Transverse colon (tissue), 4 donors: ENCODE data around the gene FBLN2. TPM values are rescaled to one million over a fixed set of nuclear protein-coding genes. Genes with fewer than 3 reads are reported as not detected.

ENCODE experiments used
- DNase-seq: peaks from one replicate; pipeline ENCODE4 v3.0.0-alpha.2; 2019
- H3K27ac ChIP-seq, 4 donors: fragments of 200-600 bp; sonication (generic); 2 replicates each; pipeline ENCODE4 v1.5.1; 2016 to 2018; ENCODE audit warnings: inconsistent platforms in 4 of 4
- H3K27me3 ChIP-seq: fragments of 200-600 bp; sonication (generic); 2 replicates; pipeline ENCODE4 v1.5.1; 2017; ENCODE audit warnings: inconsistent platforms
- H3K36me3 ChIP-seq, 4 donors: fragments of 200-600 bp; sonication (generic); 2 replicates each; pipeline ENCODE4 v1.5.1; 2017 to 2019; ENCODE audit warnings: inconsistent platforms in 4 of 4
- H3K4me1 ChIP-seq, 4 donors: fragments of 200-600 bp; sonication (generic); 2 replicates each; pipeline ENCODE4 v1.5.1; 2017 to 2020; ENCODE audit warnings: inconsistent platforms in 4 of 4
- H3K4me3 ChIP-seq, 4 donors: fragments of 200-600 bp; sonication (generic); 1 replicate in 1 of 4; 2 replicates in 3 of 4; pipeline versions ENCODE4 v1.5.1 to v1.6.1; 2017 to 2019; ENCODE audit warnings: inconsistent platforms in 4 of 4
- H3K9me3 ChIP-seq, 2 donors: fragments of 200-600 bp; sonication (generic); 2 replicates each; pipeline ENCODE4 v1.5.1; 2017 to 2019; ENCODE audit warnings: inconsistent platforms in 2 of 2
- EP300 ChIP-seq: sonication (generic); formaldehyde crosslinking; IDR thresholded peaks from one replicate; pipeline ENCODE4 v1.6.1; 2017; ENCODE audit warnings: antibody characterized with exemption, low read depth
- POLR2A ChIP-seq: fragments of 450-650 bp; IDR thresholded peaks from one replicate; pipeline ENCODE4 v1.6.1; 2016; ENCODE audit warnings: antibody characterized with exemption, mild to moderate bottlenecking, moderate library complexity
- POLR2AphosphoS5 ChIP-seq, 3 donors: sonication (generic); formaldehyde crosslinking; IDR thresholded peaks; one replicate each; pipeline ENCODE4 v1.6.1; 2016; ENCODE audit warnings: antibody characterized with exemption in 3 of 3
- WGBS, 2 donors: methylation state at CpG; one replicate each; pipeline ENCODE4 v1.1.5; 2018; ENCODE audit warnings: low coverage in 1 of 2; 5-methylcytosine and 5-hydroxymethylcytosine counted together
- in situ Hi-C, 4 donors: fragments of 200-750 bp; cut with MboI; loops; one replicate each; pipeline versions ENCODE4 v1.15.0 to v1.15.1; 2017; ENCODE audit warnings: low sequenced_read_pairs in 3 of 4, low pct_ligation_motif_present in 1 of 4, low pct_unique_long_range_greater_than_20kb in 1 of 4
- intact Hi-C: fragments of 100-400 bp; cut with DNase I; formaldehyde crosslinking; loops from one replicate; pipeline ENCODE4 v1.15.1; 2023; ENCODE audit warnings: low total_unique reads
- total RNA-seq, 4 donors: library from RNA; depleted of rRNA; stranded (reverse); fragments of >200 nt; gene quantifications; one replicate each; pipeline ENCODE4 v1.1.0, GENCODE V29; 2016
- TF ChIP-seq, protein P1 (sequence below), 5 experiments: fragments of 200-600 bp in 3 of 5; fragments of 450-650 bp in 2 of 5; sonication (generic) in 3 of 5; IDR thresholded peaks; 1 replicate in 2 of 5; 2 replicates in 3 of 5; pipeline ENCODE4 v1.5.1; 2016 to 2017; ENCODE audit warnings: antibody characterized with exemption in 5 of 5, inconsistent platforms in 3 of 5, mild to moderate bottlenecking in 2 of 5, moderate library complexity in 1 of 5

The FBLN2 gene
- total RNA-seq, 4 donors from 2014 or later: 23.0 to 51.5 (median 31.4) TPM

- peaks cover 0 to 4% (median 0%) of the 10 kb centered on the region in 4 donors for H3K4me1 ChIP-seq
- no peak for DNase-seq
- H3K27ac ChIP-seq: no peak overlapping the region
- TF ChIP-seq, protein P1, sequence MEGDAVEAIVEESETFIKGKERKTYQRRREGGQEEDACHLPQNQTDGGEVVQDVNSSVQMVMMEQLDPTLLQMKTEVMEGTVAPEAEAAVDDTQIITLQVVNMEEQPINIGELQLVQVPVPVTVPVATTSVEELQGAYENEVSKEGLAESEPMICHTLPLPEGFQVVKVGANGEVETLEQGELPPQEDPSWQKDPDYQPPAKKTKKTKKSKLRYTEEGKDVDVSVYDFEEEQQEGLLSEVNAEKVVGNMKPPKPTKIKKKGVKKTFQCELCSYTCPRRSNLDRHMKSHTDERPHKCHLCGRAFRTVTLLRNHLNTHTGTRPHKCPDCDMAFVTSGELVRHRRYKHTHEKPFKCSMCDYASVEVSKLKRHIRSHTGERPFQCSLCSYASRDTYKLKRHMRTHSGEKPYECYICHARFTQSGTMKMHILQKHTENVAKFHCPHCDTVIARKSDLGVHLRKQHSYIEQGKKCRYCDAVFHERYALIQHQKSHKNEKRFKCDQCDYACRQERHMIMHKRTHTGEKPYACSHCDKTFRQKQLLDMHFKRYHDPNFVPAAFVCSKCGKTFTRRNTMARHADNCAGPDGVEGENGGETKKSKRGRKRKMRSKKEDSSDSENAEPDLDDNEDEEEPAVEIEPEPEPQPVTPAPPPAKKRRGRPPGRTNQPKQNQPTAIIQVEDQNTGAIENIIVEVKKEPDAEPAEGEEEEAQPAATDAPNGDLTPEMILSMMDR (IDR thresholded peaks at IDR 0.05): no peak
- TF ChIP-seq POLR2AphosphoS5 (IDR thresholded peaks at IDR 0.05) (no peak), EP300 (no peak), POLR2A (no peak)
- no peaks in the 10 kb centered on the region for H3K27me3 ChIP-seq
- in situ Hi-C loops (no loop called here), intact Hi-C loops (no loop called here)
- H3K4me3 ChIP-seq: no peak overlapping the region
- no peaks in the 10 kb centered on the region for H3K9me3 ChIP-seq
- WGBS, 2 donors: 51 to 63% methylated on average over 3 to 5 of the region's 5 CpGs
- no peaks in the 10 kb centered on the region for H3K36me3 ChIP-seq
Measured at GRCh38 chr3:13598201-13598600, 49.3 kb downstream of the FBLN2 start.

DNA sequence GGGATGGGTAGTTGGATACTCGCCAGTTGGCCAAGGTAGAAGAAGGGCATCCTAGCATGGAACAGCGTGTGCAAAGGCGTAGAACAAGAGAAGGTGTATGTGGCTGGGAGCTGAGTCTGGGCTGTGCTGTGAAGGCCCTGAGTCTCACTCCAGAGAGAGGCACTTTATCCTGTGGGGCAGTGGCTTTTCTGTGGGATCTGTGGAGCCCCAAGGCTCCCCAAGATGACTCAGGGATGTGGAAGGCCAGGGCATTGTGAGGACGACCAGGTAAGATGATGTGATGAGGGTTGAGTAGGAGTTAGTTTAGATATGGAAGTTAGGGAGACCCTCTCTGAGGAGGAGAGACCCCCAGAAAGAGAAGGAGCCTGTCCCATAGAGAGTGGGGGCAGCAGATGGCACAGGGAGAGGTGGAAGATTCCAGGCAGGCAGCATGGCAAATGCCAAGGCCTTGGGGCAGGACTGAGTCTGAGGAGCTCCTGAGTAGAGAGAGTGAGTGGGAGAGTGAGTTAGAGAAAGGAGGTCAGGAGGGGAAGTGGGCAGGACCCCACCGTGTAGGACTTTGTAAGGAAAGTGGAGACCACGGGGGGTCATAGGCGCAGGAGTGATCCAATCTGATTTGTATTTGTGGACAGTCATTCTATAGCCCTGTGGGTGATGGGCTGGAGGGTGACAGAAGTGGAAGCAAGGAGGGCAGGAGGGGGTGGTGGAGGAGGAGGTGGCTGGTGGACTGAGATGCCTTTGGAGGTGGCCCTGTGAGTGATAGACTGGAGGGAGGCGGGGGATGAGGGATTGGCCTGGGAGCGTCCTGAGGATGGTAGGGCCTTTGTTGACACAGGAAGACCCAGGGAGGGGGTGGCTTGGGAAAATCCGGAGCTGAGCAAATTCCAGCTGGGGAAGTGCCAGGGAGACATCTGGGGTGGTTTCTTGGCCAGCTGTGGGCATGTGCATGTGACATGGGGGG, 50.3 kb downstream of the FBLN2 start:
- WGBS, 2 donors: 46 to 60% methylated on average over 3 to 10 of the region's 10 CpGs
- in situ Hi-C loops (no loop called here), intact Hi-C loops (no loop called here)
- H3K9me3 ChIP-seq: no peaks in the 10 kb centered on the region
- no peaks in the 10 kb centered on the region for H3K27me3 ChIP-seq
- DNase-seq: no peak
- no peak overlapping the region for H3K4me3 ChIP-seq
- TF ChIP-seq POLR2AphosphoS5 (IDR thresholded peaks at IDR 0.05) (no peak), EP300 (no peak), POLR2A (no peak)
- TF ChIP-seq, protein P1 (IDR thresholded peaks at IDR 0.05): no peak
- H3K36me3 ChIP-seq: no peaks in the 10 kb centered on the region
- H3K4me1 ChIP-seq: peaks cover 0 to 4% (median 0%) of the 10 kb centered on the region in 4 donors
- no peak overlapping the region for H3K27ac ChIP-seq

- H3K4me3 ChIP-seq: no peak overlapping the region
- no peaks in the 10 kb centered on the region for H3K36me3 ChIP-seq
- H3K27ac ChIP-seq: no peak overlapping the region
- no peak for DNase-seq
- intact Hi-C loops: no loop called here
- TF ChIP-seq, protein P1 (IDR thresholded peaks at IDR 0.05): no peak
- no peak for TF ChIP-seq POLR2AphosphoS5 (IDR thresholded peaks at IDR 0.05)
- TF ChIP-seq POLR2A: no peak
- TF ChIP-seq EP300: no peak
- peaks cover 0 to 4% (median 0%) of the 10 kb centered on the region in 4 donors for H3K4me1 ChIP-seq
- 44 to 72% methylated on average over 2 to 11 of the region's 11 CpGs for WGBS, 2 donors
- no peaks in the 10 kb centered on the region for H3K27me3 ChIP-seq
- in situ Hi-C loops: no loop called here
- H3K9me3 ChIP-seq: no peaks in the 10 kb centered on the region
Measured at GRCh38 chr3:13599887-13600450, 51.0 kb downstream of the FBLN2 start.

GRCh38 chr3:13600950-13601691, 52.2 kb downstream of the FBLN2 start:
- no peak for DNase-seq
- intact Hi-C loops: no loop called here
- no peaks in the 10 kb centered on the region for H3K36me3 ChIP-seq
- in situ Hi-C loops: no loop called here
- peaks cover 0 to 4% (median 0%) of the 10 kb centered on the region in 4 donors for H3K4me1 ChIP-seq
- H3K9me3 ChIP-seq: no peaks in the 10 kb centered on the region
- no peak overlapping the region for H3K4me3 ChIP-seq
- no peak for TF ChIP-seq POLR2A
- TF ChIP-seq, protein P1 (IDR thresholded peaks at IDR 0.05): no peak
- no peak for TF ChIP-seq EP300
- TF ChIP-seq POLR2AphosphoS5 (IDR thresholded peaks at IDR 0.05): no peak
- H3K27ac ChIP-seq: no peak overlapping the region
- H3K27me3 ChIP-seq: no peaks in the 10 kb centered on the region
- 57 to 64% methylated on average over 2 to 9 of the region's 9 CpGs for WGBS, 2 donors
